Ishikawa (cell line): Measurements from ENCODE around the gene WWOX.

Experiments used
- CEBPB ChIP-seq: IDR thresholded peaks from 2 replicates; pipeline ENCODE4 v1.6.1; 2012
- CREB1 ChIP-seq: IDR thresholded peaks from 2 replicates; pipeline ENCODE4 v1.6.1; 2012; ENCODE audit warnings: low read depth
- EGR1 ChIP-seq: IDR thresholded peaks from 2 replicates; pipeline ENCODE4 v1.6.1; 2012
- EP300 ChIP-seq: IDR thresholded peaks from 2 replicates; pipeline ENCODE4 v1.6.1; 2012; ENCODE audit warnings: borderline replicate concordance
- FOXM1 ChIP-seq: IDR thresholded peaks from 2 replicates; pipeline ENCODE4 v1.6.1; 2012; ENCODE audit warnings: low read depth, borderline replicate concordance
- MAX ChIP-seq: IDR thresholded peaks from 2 replicates; pipeline ENCODE4 v1.6.1; 2012
- NFIC ChIP-seq: IDR thresholded peaks from 2 replicates; pipeline ENCODE4 v1.6.1; 2012
- RAD21 ChIP-seq: IDR thresholded peaks from 2 replicates; pipeline ENCODE4 v1.6.1; 2012; ENCODE audit warnings: low read depth
- REST ChIP-seq: IDR thresholded peaks from 2 replicates; pipeline ENCODE4 v1.6.1; 2012; ENCODE audit warnings: low read depth, mild to moderate bottlenecking
- TAF1 ChIP-seq: IDR thresholded peaks from 2 replicates; pipeline ENCODE4 v1.6.1; 2012; ENCODE audit warnings: low read depth, mild to moderate bottlenecking
- TCF12 ChIP-seq: IDR thresholded peaks from 2 replicates; pipeline ENCODE4 v1.6.1; 2012; ENCODE audit warnings: low read depth
- TEAD4 ChIP-seq: IDR thresholded peaks from 2 replicates; pipeline ENCODE4 v1.6.1; 2012
- YY1 ChIP-seq: IDR thresholded peaks from 2 replicates; pipeline ENCODE4 v1.6.1; 2012; ENCODE audit warnings: low read depth
- ZBTB7A ChIP-seq: IDR thresholded peaks from 2 replicates; pipeline ENCODE4 v1.6.1; 2012; ENCODE audit warnings: low read depth
- TF ChIP-seq, protein P1 (sequence below): IDR thresholded peaks from 2 replicates; pipeline ENCODE4 v1.6.1; 2012

WWOX gene

DNA sequence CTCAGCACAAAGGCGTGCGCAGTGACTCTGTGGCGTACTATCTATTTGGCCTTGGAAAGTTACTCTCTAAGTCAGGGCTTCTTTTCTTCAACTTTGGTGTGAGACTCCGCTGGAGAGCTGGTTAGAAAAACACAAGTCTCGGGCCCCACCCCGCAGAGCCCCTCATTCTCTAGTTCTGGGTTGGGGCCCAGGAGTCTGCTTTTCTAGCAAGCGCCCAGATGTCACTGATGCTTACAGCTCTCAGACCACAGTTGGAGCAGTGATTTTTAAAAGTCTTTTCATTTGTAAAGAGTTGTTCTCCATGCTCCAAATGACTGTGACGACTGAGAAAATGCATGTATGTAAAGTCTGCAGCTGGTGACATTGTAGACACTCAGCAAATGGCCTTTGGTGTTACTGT is 582.3 kb downstream of the WWOX start:
- TF ChIP-seq CREB1 = no peak
- no peak for TF ChIP-seq ZBTB7A
- TF ChIP-seq, protein P1, sequence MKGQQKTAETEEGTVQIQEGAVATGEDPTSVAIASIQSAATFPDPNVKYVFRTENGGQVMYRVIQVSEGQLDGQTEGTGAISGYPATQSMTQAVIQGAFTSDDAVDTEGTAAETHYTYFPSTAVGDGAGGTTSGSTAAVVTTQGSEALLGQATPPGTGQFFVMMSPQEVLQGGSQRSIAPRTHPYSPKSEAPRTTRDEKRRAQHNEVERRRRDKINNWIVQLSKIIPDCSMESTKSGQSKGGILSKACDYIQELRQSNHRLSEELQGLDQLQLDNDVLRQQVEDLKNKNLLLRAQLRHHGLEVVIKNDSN = no peak
- TF ChIP-seq REST = no peak
- no peak for TF ChIP-seq TAF1
- no peak for TF ChIP-seq RAD21
- no peak for TF ChIP-seq NFIC
- TF ChIP-seq CEBPB = no peak
- TF ChIP-seq MAX = no peak
- no peak for TF ChIP-seq EP300
- TF ChIP-seq EGR1 = no peak
- no peak for TF ChIP-seq YY1
- no peak for TF ChIP-seq TCF12
- TF ChIP-seq TEAD4 = no peak
- no peak for TF ChIP-seq FOXM1

DNA sequence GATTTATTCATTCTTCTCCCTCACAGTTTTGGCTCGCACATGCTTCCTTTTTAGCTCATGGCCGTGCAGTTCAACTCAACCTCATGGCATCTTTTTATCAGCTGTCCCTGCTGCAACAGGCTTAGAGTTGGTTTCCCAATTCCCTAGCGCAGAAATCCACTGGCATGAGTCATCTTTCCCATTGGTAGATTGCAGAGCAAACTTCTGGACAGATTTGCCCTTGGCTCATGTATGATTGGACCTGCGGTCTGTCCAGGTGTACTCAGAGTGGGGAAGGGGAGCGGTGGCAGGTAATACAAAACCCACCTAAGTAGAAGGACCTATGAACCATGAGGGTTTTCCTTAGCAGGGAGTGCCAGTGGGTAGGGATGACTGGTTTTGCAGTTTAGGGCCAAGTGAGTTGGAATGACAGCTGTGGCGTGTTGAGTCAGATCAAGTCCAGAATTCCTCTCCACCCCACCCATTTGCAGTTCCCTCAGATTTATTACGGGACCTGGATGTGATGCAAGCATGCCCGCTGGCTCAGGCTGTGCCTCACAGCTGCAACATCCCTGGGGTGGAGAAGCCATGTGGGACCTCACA is 584.7 kb downstream of the WWOX start:
- TF ChIP-seq EGR1 = no peak
- TF ChIP-seq MAX = no peak
- TF ChIP-seq TAF1 = no peak
- TF ChIP-seq YY1 = no peak
- TF ChIP-seq CEBPB = no peak
- no peak for TF ChIP-seq REST
- TF ChIP-seq, protein P1 = no peak
- TF ChIP-seq TCF12 = no peak
- no peak for TF ChIP-seq FOXM1
- no peak for TF ChIP-seq CREB1
- TF ChIP-seq TEAD4 = no peak
- TF ChIP-seq EP300 = no peak
- no peak for TF ChIP-seq ZBTB7A
- no peak for TF ChIP-seq RAD21
- TF ChIP-seq NFIC = no peak

GRCh38 chr16:78684655-78685375 is 585.4 kb downstream of the WWOX start:
- TF ChIP-seq, protein P1 = no peak
- no peak for TF ChIP-seq NFIC

- TF ChIP-seq TAF1 (no peak), MAX (no peak), CEBPB (no peak), RAD21 (no peak), TEAD4 (no peak), REST (no peak), FOXM1 (no peak), NFIC (no peak), EGR1 (no peak), TCF12 (no peak)
These were observed 587.1 kb downstream of the WWOX start for GRCh38 chr16:78686601-78687000.
